ENCODE measurements around the gene CXADR.

The CXADR gene

DNA sequence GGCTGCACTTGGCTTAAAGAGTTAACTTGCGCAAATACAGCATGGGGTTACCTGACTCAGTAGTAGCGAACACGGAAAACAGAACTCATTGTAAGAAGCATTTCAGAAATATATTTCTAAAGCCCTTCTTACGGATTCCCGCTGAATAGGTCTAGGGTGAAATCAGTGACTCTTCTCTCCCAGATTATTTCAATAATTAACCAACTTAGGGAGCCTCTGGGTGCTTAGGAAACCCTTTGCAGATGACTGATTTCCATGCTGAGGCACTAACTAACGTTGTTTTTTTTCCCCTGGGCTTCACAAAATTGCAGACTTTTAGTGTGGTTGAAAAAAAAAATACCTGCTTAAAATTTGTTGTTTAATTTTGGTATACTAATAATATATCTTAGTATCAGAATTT is 59.6 kb downstream of the CXADR start:
- TF ChIP-seq, protein P1, sequence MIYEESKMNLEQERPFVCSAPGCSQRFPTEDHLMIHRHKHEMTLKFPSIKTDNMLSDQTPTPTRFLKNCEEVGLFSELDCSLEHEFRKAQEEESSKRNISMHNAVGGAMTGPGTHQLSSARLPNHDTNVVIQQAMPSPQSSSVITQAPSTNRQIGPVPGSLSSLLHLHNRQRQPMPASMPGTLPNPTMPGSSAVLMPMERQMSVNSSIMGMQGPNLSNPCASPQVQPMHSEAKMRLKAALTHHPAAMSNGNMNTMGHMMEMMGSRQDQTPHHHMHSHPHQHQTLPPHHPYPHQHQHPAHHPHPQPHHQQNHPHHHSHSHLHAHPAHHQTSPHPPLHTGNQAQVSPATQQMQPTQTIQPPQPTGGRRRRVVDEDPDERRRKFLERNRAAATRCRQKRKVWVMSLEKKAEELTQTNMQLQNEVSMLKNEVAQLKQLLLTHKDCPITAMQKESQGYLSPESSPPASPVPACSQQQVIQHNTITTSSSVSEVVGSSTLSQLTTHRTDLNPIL (CRISPR knock-in tag; IDR thresholded peaks at IDR 0.05; ENCODE audit: low read depth), result no peak
- no peak for ATAC-seq

DNA sequence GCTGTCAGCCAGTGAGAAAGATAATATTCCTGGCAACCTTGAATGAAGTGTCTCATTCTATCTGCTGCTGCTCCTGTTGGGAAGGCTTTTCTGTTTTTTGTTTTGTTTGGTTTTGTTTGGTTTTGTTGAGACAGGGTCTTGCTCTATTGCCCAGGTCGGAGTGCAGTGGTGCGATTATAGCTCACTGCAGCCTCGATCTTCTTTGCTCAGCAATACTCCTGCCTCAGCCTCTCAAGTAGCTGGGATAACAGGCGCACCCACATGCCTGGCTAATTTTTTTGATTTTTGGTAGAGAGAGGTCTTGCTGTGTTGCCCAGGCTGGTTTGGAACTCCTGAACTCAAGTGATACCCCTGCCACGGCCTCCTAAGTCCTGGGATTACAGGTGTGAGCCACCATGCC is 62.2 kb downstream of the CXADR start:
- no peak for TF ChIP-seq ZNF70 (CRISPR knock-in tag; IDR thresholded peaks at IDR 0.05)
- no peak for TF ChIP-seq TCF4 (CRISPR knock-in tag; IDR thresholded peaks at IDR 0.05; ENCODE audit: borderline replicate concordance)
- TF ChIP-seq, protein P2, sequence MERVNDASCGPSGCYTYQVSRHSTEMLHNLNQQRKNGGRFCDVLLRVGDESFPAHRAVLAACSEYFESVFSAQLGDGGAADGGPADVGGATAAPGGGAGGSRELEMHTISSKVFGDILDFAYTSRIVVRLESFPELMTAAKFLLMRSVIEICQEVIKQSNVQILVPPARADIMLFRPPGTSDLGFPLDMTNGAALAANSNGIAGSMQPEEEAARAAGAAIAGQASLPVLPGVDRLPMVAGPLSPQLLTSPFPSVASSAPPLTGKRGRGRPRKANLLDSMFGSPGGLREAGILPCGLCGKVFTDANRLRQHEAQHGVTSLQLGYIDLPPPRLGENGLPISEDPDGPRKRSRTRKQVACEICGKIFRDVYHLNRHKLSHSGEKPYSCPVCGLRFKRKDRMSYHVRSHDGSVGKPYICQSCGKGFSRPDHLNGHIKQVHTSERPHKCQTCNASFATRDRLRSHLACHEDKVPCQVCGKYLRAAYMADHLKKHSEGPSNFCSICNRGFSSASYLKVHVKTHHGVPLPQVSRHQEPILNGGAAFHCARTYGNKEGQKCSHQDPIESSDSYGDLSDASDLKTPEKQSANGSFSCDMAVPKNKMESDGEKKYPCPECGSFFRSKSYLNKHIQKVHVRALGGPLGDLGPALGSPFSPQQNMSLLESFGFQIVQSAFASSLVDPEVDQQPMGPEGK (CRISPR knock-in tag; IDR thresholded peaks at IDR 0.05; ENCODE audit: borderline replicate concordance), result no peak
- TF ChIP-seq, protein P3, sequence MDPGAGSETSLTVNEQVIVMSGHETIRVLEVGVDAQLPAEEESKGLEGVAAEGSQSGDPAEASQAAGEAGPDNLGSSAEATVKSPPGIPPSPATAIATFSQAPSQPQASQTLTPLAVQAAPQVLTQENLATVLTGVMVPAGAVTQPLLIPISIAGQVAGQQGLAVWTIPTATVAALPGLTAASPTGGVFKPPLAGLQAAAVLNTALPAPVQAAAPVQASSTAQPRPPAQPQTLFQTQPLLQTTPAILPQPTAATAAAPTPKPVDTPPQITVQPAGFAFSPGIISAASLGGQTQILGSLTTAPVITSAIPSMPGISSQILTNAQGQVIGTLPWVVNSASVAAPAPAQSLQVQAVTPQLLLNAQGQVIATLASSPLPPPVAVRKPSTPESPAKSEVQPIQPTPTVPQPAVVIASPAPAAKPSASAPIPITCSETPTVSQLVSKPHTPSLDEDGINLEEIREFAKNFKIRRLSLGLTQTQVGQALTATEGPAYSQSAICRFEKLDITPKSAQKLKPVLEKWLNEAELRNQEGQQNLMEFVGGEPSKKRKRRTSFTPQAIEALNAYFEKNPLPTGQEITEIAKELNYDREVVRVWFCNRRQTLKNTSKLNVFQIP (CRISPR knock-in tag; IDR thresholded peaks at IDR 0.05; ENCODE audit: borderline replicate concordance, low read depth), result no peak
- no peak for TF ChIP-seq ZNF8 (CRISPR knock-in tag; IDR thresholded peaks at IDR 0.05)
- no peak for TF ChIP-seq ESRRG (CRISPR knock-in tag; IDR thresholded peaks at IDR 0.05)
- TF ChIP-seq CSDC2 (CRISPR knock-in tag; IDR thresholded peaks at IDR 0.05), result no peak
- ATAC-seq, result no peak

DNA sequence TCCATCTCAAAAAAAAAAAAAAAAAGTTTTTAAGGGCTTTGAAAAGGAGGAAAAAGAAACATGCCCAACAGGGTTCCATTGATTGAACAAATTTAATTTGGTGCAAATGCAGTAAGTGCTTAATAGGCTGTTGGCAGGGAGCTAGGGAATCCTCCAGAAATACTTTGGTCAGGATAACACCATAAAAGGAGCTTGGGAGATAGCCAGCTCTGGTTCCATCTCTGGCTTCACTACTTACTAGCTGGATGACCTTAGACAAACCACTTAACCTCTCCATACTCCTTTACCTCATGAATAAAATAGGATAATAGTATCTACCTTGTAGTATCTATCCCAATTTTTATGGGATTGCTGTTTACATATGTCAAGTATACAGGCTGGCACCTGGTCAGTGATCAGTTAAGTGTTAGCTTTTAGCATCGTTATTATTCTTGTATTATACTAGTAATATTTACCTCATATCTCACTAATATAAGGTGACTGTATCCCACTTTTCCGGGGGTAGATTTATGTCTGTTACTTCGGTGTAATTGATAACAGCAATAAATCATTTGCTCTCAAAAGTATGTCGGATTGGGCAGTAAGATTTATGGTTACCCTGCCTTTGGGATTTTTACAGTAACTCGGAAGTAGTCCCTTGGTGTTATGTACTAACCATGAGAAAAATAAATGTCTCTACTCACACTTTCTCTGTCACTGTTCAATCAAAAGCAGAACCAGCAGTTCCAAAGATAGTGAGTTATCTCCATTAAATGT is 63.4 kb downstream of the CXADR start:
- ATAC-seq, result no peak
- peak; percentile 84 for TF ChIP-seq ISL1 (CRISPR knock-in tag; IDR thresholded peaks at IDR 0.05)
- TF ChIP-seq ZFP30 (CRISPR knock-in tag; IDR thresholded peaks at IDR 0.05), result no peak

DNA sequence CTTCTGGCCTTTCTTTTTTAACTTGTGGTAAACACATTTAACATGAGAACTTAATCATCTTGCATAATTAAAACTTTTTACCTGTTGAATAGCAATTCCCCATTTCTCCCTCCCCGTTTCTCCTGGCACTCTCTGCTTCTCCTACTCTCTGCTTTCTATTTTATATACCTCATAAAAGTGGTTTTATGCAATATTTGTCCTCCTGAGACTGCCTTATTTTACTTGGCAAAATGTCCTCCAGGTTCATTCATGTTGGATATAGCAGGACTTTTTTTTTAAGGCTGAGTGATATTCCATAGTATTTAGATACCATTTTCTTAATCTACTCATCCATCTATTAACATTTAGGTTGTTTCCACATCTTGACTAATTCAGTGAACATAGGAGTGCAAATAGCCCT is 64.9 kb downstream of the CXADR start:
- no peak for ATAC-seq
- TF ChIP-seq OSR1 (CRISPR knock-in tag; IDR thresholded peaks at IDR 0.05) (no peak), ZNF565 (CRISPR knock-in tag; conservative IDR thresholded peaks at IDR 0.05; ENCODE audit: low read depth) (no peak), TCF4 (CRISPR knock-in tag; IDR thresholded peaks at IDR 0.05; ENCODE audit: borderline replicate concordance) (no peak), ZFP3 (CRISPR knock-in tag; IDR thresholded peaks at IDR 0.05) (no peak)

DNA sequence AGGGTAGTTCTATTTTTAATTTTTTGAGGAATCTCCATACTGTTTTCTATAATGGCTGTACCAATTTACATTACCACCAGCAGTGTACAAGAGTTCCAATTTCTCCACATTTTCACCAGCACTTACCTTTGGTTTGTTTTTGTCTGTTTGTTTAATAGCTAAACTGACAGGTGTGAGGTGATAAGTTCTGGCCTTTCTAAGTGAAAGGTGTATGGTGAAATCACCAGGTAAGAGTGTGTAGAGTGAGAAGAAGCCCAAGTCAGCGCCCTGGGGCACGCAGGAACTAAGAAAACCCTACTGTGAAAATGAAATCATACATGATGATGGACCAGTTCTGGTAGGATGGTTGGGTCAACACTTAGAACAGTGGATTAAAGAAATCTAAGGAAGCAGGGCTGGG is 65.3 kb downstream of the CXADR start:
- ATAC-seq, result no peak

DNA sequence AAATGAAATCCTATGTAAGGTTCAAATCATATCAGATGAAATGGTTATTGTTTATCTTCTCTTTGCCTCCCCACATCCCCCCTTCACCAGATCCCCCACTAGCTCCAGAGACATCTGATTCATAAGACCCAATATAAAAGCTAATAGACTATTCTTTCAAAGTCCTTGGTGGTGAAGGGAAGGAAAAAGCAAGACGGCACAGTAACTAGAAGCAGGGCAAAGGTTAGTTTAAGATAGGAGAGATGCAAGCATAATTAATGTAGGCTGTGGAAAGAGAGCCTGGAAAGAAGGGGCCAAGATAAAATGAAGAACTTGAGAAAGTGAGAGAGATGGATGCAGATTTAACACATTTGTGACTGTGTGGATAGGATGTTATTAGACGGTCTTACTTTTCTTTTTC is 66.0 kb downstream of the CXADR start:
- no peak for ATAC-seq
- TF ChIP-seq, protein P4, sequence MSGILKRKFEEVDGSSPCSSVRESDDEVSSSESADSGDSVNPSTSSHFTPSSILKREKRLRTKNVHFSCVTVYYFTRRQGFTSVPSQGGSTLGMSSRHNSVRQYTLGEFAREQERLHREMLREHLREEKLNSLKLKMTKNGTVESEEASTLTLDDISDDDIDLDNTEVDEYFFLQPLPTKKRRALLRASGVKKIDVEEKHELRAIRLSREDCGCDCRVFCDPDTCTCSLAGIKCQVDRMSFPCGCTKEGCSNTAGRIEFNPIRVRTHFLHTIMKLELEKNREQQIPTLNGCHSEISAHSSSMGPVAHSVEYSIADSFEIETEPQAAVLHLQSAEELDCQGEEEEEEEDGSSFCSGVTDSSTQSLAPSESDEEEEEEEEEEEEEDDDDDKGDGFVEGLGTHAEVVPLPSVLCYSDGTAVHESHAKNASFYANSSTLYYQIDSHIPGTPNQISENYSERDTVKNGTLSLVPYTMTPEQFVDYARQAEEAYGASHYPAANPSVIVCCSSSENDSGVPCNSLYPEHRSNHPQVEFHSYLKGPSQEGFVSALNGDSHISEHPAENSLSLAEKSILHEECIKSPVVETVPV (CRISPR knock-in tag; IDR thresholded peaks at IDR 0.05), result no peak
- TF ChIP-seq TCF4 (CRISPR knock-in tag; IDR thresholded peaks at IDR 0.05; ENCODE audit: borderline replicate concordance) (no peak), ESRRG (CRISPR knock-in tag; IDR thresholded peaks at IDR 0.05) (no peak), BACH2 (CRISPR knock-in tag; IDR thresholded peaks at IDR 0.05; ENCODE audit: borderline replicate concordance) (no peak), ZNF565 (CRISPR knock-in tag; conservative IDR thresholded peaks at IDR 0.05; ENCODE audit: low read depth) (no peak)
- TF ChIP-seq, protein P3 (CRISPR knock-in tag; IDR thresholded peaks at IDR 0.05; ENCODE audit: borderline replicate concordance, low read depth), result no peak
- TF ChIP-seq, protein P2 (CRISPR knock-in tag; IDR thresholded peaks at IDR 0.05; ENCODE audit: borderline replicate concordance), result no peak

More for the DNA sequence above, 65.3 kb downstream of the CXADR start:
- TF ChIP-seq BACH2 (CRISPR knock-in tag; IDR thresholded peaks at IDR 0.05; ENCODE audit: borderline replicate concordance) (no peak), ZFP3 (CRISPR knock-in tag; IDR thresholded peaks at IDR 0.05) (no peak)
- TF ChIP-seq, protein P4 (CRISPR knock-in tag; IDR thresholded peaks at IDR 0.05), result no peak
